Activated naive CD4-positive, alpha-beta T cell (primary cell): ENCODE measurements around the gene ANKHD1.

Experiments used
- DNase-seq, 4 experiments: peaks; one replicate each; lab custom pipeline; 2025; lab: John Stamatoyannopoulos, UW

Gene ANKHD1, protein sequence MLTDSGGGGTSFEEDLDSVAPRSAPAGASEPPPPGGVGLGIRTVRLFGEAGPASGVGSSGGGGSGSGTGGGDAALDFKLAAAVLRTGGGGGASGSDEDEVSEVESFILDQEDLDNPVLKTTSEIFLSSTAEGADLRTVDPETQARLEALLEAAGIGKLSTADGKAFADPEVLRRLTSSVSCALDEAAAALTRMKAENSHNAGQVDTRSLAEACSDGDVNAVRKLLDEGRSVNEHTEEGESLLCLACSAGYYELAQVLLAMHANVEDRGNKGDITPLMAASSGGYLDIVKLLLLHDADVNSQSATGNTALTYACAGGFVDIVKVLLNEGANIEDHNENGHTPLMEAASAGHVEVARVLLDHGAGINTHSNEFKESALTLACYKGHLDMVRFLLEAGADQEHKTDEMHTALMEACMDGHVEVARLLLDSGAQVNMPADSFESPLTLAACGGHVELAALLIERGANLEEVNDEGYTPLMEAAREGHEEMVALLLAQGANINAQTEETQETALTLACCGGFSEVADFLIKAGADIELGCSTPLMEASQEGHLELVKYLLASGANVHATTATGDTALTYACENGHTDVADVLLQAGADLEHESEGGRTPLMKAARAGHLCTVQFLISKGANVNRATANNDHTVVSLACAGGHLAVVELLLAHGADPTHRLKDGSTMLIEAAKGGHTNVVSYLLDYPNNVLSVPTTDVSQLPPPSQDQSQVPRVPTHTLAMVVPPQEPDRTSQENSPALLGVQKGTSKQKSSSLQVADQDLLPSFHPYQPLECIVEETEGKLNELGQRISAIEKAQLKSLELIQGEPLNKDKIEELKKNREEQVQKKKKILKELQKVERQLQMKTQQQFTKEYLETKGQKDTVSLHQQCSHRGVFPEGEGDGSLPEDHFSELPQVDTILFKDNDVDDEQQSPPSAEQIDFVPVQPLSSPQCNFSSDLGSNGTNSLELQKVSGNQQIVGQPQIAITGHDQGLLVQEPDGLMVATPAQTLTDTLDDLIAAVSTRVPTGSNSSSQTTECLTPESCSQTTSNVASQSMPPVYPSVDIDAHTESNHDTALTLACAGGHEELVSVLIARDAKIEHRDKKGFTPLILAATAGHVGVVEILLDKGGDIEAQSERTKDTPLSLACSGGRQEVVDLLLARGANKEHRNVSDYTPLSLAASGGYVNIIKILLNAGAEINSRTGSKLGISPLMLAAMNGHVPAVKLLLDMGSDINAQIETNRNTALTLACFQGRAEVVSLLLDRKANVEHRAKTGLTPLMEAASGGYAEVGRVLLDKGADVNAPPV (N-terminal part only)

GRCh38 chr5:140401362-140402257 is at the start of gene ANKHD1:
TSS of gene ANKHD1 (plus strand) at chr5:140401833. CDS start at chr5:140401968, 135 bp downstream.
- peak; percentile 88 to 98 (median 90) for DNase-seq

DNA sequence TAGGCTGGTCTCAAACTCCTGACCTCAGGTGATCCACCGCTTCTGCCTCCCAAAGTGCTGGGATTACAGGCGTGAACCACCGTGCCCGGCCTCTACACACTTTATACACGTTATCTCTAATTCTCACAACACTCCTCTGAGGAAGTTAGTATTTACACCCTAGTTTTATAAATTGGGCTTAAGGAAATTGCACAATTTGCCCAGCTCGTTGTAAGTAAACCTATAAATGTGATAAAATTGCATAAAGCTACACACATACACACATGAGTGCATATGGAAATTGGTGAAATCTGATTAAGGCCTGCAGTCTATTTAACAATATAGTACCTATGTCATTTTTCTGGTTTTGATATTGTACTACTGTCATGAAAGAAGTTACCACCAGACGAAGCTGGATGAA is 46.1 kb upstream of the ANKHD1 start:
- DNase-seq = no peak

- DNase-seq = no peak
Observed at GRCh38 chr5:140356853-140357725, 44.5 kb upstream of the ANKHD1 start.

DNA sequence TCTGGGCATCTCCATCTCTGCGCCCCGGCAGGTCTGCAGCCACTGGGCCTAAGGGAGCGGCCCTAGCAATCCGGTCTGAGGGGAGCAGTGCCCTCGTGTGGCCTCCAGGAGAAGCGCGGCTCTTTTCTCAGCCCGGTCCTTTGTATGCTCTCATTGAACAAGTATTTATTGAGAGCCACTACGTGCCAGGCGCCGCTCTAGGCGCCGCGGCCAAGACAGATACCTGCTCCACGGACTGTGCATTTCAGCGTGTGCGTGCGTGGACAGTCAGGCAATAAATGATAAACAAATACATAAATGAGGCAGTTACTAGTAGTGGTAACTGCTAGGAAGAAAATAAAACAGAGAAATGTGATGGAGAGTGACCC is 43.9 kb upstream of the ANKHD1 start:
- peak in 3 of 4 experiments; percentile 33 to 49 (median 45) for DNase-seq

DNA sequence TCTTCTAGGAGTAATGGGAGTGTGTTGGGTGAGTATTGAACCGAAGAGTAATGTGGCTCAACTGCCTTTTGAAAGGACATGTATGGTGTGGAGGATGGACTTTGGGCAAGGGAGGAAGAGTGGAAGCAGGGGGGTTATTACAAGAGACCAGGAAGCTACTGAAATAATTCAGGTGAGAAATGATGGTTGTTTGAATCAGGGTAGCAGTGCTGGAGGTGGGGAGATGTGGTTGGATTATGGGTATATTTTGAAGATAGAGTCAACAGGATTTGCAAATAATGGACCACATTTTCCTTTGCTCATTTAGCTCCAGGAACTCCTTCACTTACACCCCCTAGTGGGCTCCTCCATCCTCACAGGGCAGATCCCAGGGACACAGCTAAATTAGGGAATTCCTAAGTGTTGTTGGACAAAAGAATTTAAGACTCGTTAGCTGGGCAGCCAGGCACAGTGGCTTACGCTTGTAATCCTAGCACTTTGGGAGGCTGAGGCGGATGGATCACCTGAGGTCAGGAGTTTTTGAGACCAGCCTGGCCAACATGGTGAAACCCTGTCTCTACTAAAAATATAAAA is 42.8 kb upstream of the ANKHD1 start:
- no peak for DNase-seq

DNA sequence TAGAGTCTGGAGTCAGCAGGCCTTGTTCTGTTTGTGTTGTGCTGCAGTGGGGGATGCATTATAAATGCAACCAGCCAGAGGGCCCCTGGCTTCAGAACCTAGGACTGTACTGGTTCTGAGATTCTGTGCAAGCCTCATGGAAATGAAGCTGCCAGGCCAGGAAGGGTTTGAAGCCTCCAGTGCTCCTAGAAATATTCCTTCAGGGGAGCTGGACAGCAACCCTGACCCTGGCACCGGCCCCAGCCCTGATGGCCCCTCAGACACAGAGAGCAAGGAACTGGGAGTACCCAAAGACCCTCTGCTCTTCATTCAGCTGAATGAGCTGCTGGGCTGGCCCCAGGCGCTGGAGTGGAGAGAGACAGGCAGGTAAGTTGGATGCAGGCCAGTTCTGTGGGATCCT is 41.5 kb upstream of the ANKHD1 start, which contains the start of gene SLC4A9:
Gene SLC4A9, plus strand, starts transcription at position 94 of the 400 bp plus-strand sequence. Its CDS starts 43 bp downstream, at position 137.
- no peak for DNase-seq

DNA sequence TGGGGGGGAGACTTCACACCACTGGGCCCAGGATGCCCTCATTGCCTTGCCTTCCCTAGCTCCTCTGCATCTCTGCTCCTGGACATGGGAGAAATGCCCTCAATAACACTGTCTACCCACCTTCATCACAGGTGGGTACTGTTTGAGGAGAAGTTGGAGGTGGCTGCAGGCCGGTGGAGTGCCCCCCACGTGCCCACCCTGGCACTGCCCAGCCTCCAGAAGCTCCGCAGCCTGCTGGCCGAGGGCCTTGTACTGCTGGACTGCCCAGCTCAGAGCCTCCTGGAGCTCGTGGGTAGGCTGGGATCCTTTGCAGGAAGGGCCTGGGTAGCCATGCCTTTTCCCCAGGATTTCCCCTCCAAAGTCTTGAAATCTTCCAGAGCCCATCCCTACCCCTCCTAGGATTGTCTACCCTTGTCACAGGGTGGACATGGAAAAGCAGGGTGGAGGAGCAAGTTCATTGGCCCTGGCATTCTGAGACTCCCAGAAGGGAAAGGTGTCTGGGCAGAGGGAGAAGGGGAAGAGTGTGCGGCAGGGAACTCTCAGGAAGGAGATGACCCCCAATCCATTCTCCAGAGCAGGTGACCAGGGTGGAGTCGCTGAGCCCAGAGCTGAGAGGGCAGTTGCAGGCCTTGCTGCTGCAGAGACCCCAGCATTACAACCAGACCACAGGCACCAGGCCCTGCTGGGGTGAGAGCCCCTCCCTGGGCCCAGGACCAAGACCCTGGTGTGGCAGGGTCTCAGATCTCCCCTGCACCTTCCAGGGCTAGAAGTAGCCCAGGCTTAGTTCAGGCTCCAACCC is 40.8 kb upstream of the ANKHD1 start:
- no peak for DNase-seq

- DNase-seq = no peak
Observed at GRCh38 chr5:140361901-140362300, 39.7 kb upstream of the ANKHD1 start.

GRCh38 chr5:140362311-140362710 is 39.3 kb upstream of the ANKHD1 start:
- DNase-seq = no peak

DNA sequence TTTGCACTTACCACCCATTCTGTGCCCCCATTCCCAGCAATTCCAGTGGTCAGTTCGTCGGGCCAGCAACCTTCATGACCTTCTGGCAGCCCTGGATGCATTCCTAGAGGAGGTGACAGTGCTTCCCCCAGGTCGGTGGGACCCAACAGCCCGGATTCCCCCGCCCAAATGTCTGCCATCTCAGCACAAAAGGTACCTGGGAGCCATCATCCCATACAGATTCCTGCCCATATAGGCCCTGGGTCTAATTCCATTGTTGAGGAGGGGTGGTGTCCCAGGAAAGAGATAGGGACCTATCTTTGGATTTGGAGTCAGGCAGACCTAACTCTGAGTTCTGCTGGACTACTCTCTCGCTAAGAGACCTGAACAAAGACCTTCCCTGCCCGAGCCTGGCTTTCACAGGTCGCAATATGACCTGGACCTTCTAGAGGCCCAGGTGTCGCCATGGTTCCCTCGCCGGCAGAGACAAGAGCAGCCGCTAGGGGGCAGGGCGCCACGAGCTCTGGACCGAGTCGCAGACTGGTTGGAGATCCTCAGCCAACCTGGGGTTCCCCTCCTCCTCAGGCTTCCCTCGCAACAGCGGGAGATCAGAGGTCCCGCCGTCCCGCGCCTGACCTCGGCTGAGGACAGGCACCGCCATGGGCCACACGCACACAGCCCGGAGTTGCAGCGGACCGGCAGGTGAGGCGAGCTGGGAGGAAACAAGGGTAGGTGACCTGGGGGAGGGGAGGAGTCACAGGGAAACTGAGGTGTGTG is 38.6 kb upstream of the ANKHD1 start:
- DNase-seq = peak; percentile 75 to 80 (median 78)

DNA sequence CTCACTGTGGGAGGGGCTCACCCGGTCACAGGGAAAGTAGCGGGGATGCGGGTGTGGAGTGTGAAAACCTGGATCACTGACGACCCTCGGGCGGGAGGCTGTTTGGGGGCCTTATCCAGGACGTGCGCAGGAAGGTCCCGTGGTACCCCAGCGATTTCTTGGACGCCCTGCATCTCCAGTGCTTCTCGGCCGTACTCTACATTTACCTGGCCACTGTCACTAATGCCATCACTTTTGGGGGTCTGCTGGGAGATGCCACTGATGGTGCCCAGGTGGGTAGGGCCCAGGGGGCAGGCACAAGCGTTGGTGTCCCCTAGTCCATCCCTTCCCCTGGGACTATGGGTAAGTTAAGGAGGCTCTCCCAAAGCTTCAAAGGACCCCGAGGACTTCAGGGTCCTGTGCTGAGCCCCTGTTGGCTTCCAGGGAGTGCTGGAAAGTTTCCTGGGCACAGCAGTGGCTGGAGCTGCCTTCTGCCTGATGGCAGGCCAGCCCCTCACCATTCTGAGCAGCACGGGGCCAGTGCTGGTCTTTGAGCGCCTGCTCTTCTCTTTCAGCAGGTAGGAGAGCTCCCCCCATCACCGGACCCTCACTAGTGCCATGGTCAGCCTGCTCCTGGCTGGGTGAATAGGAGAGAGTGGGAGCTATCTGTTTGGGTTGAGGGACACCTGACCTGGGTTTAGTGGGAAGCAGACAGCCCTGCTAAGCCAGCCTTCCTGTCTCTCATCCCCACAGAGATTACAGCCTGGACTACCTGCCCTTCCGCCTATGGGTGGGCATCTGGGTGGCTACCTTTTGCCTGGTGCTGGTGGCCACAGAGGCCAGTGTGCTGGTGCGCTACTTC is 37.8 kb upstream of the ANKHD1 start:
- DNase-seq = no peak

- DNase-seq = no peak
Observed at GRCh38 chr5:140364472-140364765, 37.2 kb upstream of the ANKHD1 start.

DNA sequence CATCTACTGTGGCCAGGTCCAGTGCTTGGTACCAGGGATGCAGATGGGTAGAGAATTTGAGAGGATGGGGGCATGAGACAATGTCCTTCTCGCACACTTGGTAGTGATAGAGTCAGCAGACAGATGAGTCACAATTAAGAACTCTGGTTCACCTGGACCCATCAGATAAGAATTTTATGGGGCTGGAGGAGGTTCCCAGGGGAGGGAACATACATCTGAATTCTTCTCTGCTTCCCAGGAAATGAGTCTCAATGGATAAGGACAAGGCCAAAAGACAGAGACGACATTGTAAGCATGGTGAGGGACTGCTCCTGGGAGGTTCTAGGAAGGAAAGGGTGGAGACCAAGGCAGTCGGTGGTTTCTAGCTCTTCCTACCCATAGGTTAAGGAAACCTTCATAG is 36.4 kb upstream of the ANKHD1 start:
- no peak for DNase-seq

GRCh38 chr5:140365941-140366340 is 35.7 kb upstream of the ANKHD1 start:
- no peak for DNase-seq

- DNase-seq = no peak
Observed at GRCh38 chr5:140366589-140367255, 34.9 kb upstream of the ANKHD1 start.

GRCh38 chr5:140367256-140368013 is 34.2 kb upstream of the ANKHD1 start:
- DNase-seq = no peak
